ENCODE results near the gene FAM50B.
A peak's percentile ranks its signal among the peaks of the same experiment; 100 is the strongest.
"Not testable (repeated sequence)": the region's sequence is repeated elsewhere in the genome, so short reads cannot be mapped to it uniquely, and the experiment has no call there.

The FAM50B gene

GRCh38 chr6:3850451-3851203, 1.5 kb downstream of the FAM50B start:
- peak; percentile 86 for DNase-seq

GRCh38 chr6:3851839-3852238, 2.7 kb downstream of the FAM50B start:
- no peak for DNase-seq

- DNase-seq = no peak
These were observed 3.2 kb downstream of the FAM50B start for GRCh38 chr6:3852391-3852790.

GRCh38 chr6:3855866-3856265, 6.7 kb downstream of the FAM50B start:
- DNase-seq = no peak

- no peak for DNase-seq
These were observed 7.4 kb downstream of the FAM50B start for GRCh38 chr6:3856576-3856975.

GRCh38 chr6:3857468-3858456, 8.6 kb downstream of the FAM50B start:
- DNase-seq = no peak

- no peak for DNase-seq
These were observed 10.8 kb downstream of the FAM50B start for GRCh38 chr6:3859878-3860552.

- no peak for DNase-seq
These were observed 12.3 kb downstream of the FAM50B start for GRCh38 chr6:3861424-3861823.

GRCh38 chr6:3862038-3862437, 12.9 kb downstream of the FAM50B start:
- no peak for DNase-seq

GRCh38 chr6:3863322-3863721, 14.1 kb downstream of the FAM50B start:
- DNase-seq = not testable (repeated sequence)

- DNase-seq = no peak
These were observed 16.3 kb downstream of the FAM50B start for GRCh38 chr6:3865463-3865862.

- no peak for DNase-seq
These were observed 18.7 kb downstream of the FAM50B start for GRCh38 chr6:3867641-3868502.

GRCh38 chr6:3868544-3868943, 19.4 kb downstream of the FAM50B start:
- no peak for DNase-seq

- no peak for DNase-seq
These were observed 20.1 kb downstream of the FAM50B start for GRCh38 chr6:3869284-3869631.

- DNase-seq = peak; percentile 77
These were observed 20.7 kb downstream of the FAM50B start for GRCh38 chr6:3869632-3870527.

- no peak for DNase-seq
These were observed 21.4 kb downstream of the FAM50B start for GRCh38 chr6:3870528-3870925.

GRCh38 chr6:3871515-3871914, 22.3 kb downstream of the FAM50B start:
- no peak for DNase-seq

GRCh38 chr6:3871939-3872338, 22.8 kb downstream of the FAM50B start:
- no peak for DNase-seq

GRCh38 chr6:3872370-3872854, 23.2 kb downstream of the FAM50B start:
- DNase-seq = no peak

- DNase-seq = no peak
These were observed 23.9 kb downstream of the FAM50B start for GRCh38 chr6:3873051-3873450.

GRCh38 chr6:3874069-3874468, 24.9 kb downstream of the FAM50B start:
- DNase-seq = no peak

Data from activated effector memory CD4-positive, alpha-beta T cell treated with anti-CD3 and anti-CD28 coated beads, Interleukin-2, amount 50 U/mL, for 16 hours (primary cell).